Ascending aorta (tissue), 2 donors: ENCODE data around the gene HPDL. TPM values are rescaled to one million over a fixed set of nuclear protein-coding genes. Genes with fewer than 3 reads are reported as not detected.

Experiments
- DNase-seq, 2 donors: peaks; one replicate each; pipeline ENCODE4 v3.0.0-alpha.2; 2019; ENCODE audit warnings: low spot score in 2 of 2
- H3K27ac ChIP-seq, 2 donors: fragments of 200-600 bp; sonication (generic); one replicate each; pipeline ENCODE4 v1.5.1; 2016 to 2017; ENCODE audit warnings: mild to moderate bottlenecking in 1 of 2
- H3K27me3 ChIP-seq: fragments of 200-600 bp; sonication (generic); one replicate; pipeline ENCODE4 v1.5.1; 2017
- H3K36me3 ChIP-seq, 2 donors: fragments of 200-600 bp; sonication (generic); one replicate each; pipeline ENCODE4 v1.5.1; 2016
- H3K4me1 ChIP-seq, 2 donors: fragments of 200-600 bp; sonication (generic); one replicate each; pipeline ENCODE4 v1.5.1; 2016 to 2017; ENCODE audit warnings: mild to moderate bottlenecking in 1 of 2
- H3K4me3 ChIP-seq, 2 donors: fragments of 200-600 bp; sonication (generic); one replicate each; pipeline ENCODE4 v1.5.1; 2016 to 2017; ENCODE audit warnings: mild to moderate bottlenecking in 1 of 2
- H3K9me3 ChIP-seq, 2 donors: fragments of 200-600 bp; sonication (generic); one replicate each; pipeline ENCODE4 v1.5.1; 2016
- intact Hi-C: fragments of 100-400 bp; cut with DNase I; formaldehyde crosslinking; loops from one replicate; pipeline ENCODE4 v1.15.1; 2023
- total RNA-seq: library from RNA; depleted of rRNA; stranded (reverse); fragments of >200 nt; gene quantifications from one replicate; pipeline ENCODE4 v1.1.0, GENCODE V29; 2016
- TF ChIP-seq, protein P1 (sequence below), 3 experiments: fragments of 200-600 bp in 2 of 3; fragments of 450-650 bp in 1 of 3; sonication (generic) in 2 of 3; IDR thresholded peaks; one replicate each; pipeline ENCODE4 v1.5.1; 2016 to 2019; ENCODE audit warnings: antibody characterized with exemption in 3 of 3, mild to moderate bottlenecking in 1 of 3, moderate library complexity in 1 of 3

HPDL gene
- total RNA-seq, 1 donor from 2014 or later, result not detected

DNA sequence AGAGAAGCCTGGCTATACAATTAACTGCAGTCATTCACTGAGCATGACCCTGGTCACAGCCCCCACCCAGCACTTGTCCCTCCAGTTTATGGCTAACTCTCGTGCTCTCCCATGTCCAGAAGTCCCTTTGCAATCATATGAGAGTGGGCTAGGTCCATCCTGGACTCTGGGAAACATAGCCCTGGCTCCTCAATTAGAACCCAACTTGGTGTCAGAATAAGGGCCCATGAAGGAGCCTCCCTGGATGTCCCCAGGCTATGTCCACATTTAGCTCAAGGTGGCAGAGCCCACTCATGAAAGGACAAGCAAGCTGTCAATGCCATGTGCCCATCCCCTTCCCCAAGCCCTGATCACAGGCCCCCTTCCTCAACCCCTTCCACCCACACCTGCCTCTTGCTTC is 27.4 kb upstream of the HPDL start:
- Histone ChIP-seq H3K36me3 (no peaks in the 10 kb centered on the region), H3K9me3 (no peaks in the 10 kb centered on the region), H3K4me3 (no peak overlapping the region), H3K4me1 (peaks cover 0 to under 1% of the 10 kb centered on the region in 2 donors), H3K27ac (no peak overlapping the region), H3K27me3 (no peaks in the 10 kb centered on the region)
- intact Hi-C loops, result no loop called here
- TF ChIP-seq, protein P1, sequence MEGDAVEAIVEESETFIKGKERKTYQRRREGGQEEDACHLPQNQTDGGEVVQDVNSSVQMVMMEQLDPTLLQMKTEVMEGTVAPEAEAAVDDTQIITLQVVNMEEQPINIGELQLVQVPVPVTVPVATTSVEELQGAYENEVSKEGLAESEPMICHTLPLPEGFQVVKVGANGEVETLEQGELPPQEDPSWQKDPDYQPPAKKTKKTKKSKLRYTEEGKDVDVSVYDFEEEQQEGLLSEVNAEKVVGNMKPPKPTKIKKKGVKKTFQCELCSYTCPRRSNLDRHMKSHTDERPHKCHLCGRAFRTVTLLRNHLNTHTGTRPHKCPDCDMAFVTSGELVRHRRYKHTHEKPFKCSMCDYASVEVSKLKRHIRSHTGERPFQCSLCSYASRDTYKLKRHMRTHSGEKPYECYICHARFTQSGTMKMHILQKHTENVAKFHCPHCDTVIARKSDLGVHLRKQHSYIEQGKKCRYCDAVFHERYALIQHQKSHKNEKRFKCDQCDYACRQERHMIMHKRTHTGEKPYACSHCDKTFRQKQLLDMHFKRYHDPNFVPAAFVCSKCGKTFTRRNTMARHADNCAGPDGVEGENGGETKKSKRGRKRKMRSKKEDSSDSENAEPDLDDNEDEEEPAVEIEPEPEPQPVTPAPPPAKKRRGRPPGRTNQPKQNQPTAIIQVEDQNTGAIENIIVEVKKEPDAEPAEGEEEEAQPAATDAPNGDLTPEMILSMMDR (IDR thresholded peaks at IDR 0.05), result no peak
- no peak for DNase-seq

DNA sequence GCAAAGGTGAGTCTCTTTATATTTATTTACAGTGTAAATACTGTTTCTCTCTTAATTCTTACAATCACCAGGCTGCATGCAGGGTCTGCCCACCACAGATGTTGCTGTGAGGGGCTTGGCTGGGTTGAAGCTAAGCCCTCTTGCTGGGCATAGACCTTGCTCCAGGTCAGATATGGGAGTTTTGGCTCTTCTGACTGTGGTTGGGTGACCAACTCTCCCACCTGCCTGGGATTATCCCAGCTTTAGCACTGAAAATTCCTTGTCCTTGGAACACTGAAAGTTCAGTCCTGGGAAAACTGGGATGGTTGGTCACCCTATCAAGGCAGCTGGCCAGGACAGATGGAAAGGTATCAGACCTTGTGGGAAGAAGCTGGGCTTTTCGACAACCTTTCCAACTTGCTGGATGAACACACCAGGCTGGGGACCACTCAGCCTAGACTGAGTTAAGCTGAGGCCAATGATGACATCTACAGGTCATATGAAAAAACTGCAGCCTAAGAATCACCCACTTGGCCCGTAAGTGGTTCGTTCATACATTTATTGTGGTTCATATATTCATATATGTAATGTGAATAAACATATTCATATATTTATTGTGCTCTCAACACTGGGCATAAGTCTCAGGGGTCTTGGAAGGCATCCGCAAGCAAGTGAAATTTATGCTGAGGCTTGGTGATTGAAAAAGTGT is 26.6 kb upstream of the HPDL start:
- Histone ChIP-seq H3K36me3 (no peaks in the 10 kb centered on the region), H3K4me1 (peaks cover 0 to 3% of the 10 kb centered on the region in 2 donors), H3K27ac (no peak overlapping the region), H3K9me3 (no peaks in the 10 kb centered on the region), H3K4me3 (no peak overlapping the region), H3K27me3 (no peaks in the 10 kb centered on the region)
- TF ChIP-seq, protein P1 (IDR thresholded peaks at IDR 0.05), result peak; percentile 65 to 85 (median 78)
- peak in 1 of 2 donors; percentile 49 for DNase-seq
- intact Hi-C loops, result loop anchor here (1.0 to 5.0 kb wide), 7 partner anchors 93 to 668 kb away; partner anchors contain the start of genes GPBP1L1, RNU5D-1, RPS8 and TMEM69

DNA sequence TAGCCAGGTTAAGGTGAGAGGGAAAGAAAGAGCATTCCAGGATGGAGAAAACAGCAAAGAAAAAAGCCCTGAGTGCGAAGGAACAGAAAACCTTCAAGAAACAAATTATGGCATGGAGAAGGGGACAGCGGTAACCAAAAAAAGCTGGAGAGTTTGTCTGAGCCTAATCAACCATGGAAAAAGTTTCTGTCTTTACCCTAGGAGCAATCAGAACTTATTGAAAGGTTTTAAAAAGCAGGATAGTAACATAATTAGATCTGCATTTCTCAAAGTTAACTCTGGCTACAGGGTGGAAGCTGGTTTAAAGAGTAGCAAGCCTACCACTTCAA is 26.1 kb upstream of the HPDL start:
- no peak for DNase-seq
- Histone ChIP-seq H3K4me3 (no peak overlapping the region), H3K36me3 (no peaks in the 10 kb centered on the region), H3K9me3 (no peaks in the 10 kb centered on the region), H3K27ac (no peak overlapping the region), H3K4me1 (peaks cover 0 to 3% of the 10 kb centered on the region in 2 donors), H3K27me3 (no peaks in the 10 kb centered on the region)
- TF ChIP-seq, protein P1 (IDR thresholded peaks at IDR 0.05), result no peak
- intact Hi-C loops, result loop anchor here (1.0 to 5.0 kb wide), 7 partner anchors 93 to 668 kb away; partner anchors contain the start of genes GPBP1L1, RNU5D-1, RPS8 and TMEM69

DNA sequence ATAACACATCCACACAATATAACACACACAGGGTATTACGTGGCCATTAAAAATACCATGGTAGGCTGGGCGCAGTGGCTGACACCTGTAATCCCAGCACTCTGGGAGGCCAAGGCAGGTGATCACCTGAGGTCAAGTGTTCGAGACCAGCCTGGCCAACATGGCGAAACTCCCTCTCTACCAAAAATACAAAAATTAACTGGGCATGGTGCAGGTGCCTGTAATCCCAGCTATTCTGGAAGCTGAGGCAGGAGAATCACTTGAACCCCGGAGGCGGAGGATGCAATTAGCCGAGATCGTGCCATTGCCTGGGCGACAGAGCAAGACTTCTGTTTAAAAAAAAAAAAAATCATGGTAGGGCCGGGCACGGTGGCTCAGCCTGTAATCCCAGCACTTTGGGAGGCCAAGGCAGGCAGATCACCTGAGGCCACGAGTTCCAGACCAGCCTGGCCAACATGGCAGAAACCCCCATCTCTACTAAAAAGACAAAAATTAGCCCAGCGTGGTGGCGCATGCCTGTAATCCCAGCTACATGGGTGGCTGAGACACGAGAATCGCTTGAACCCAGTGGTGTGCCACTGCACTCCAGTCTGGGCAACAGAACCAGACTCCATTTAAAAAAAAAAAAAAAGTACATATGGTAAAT is 24.1 kb upstream of the HPDL start:
- Histone ChIP-seq H3K36me3 (no peaks in the 10 kb centered on the region), H3K27me3 (no peaks in the 10 kb centered on the region), H3K4me3 (peak overlapping the region; percentile 69 to 80), H3K9me3 (no peaks in the 10 kb centered on the region), H3K27ac (peak overlapping the region; percentile 82 to 88), H3K4me1 (peaks cover 0 to 3% of the 10 kb centered on the region in 2 donors)
- intact Hi-C loops, result loop anchor here (1.0 to 5.0 kb wide), 9 partner anchors 38 to 670 kb away; partner anchors contain the start of genes GPBP1L1, MUTYH, RNU5D-1 and RPS8
- TF ChIP-seq, protein P1 (IDR thresholded peaks at IDR 0.05), result no peak
- DNase-seq, result peak in 1 of 2 donors; percentile 34

DNA sequence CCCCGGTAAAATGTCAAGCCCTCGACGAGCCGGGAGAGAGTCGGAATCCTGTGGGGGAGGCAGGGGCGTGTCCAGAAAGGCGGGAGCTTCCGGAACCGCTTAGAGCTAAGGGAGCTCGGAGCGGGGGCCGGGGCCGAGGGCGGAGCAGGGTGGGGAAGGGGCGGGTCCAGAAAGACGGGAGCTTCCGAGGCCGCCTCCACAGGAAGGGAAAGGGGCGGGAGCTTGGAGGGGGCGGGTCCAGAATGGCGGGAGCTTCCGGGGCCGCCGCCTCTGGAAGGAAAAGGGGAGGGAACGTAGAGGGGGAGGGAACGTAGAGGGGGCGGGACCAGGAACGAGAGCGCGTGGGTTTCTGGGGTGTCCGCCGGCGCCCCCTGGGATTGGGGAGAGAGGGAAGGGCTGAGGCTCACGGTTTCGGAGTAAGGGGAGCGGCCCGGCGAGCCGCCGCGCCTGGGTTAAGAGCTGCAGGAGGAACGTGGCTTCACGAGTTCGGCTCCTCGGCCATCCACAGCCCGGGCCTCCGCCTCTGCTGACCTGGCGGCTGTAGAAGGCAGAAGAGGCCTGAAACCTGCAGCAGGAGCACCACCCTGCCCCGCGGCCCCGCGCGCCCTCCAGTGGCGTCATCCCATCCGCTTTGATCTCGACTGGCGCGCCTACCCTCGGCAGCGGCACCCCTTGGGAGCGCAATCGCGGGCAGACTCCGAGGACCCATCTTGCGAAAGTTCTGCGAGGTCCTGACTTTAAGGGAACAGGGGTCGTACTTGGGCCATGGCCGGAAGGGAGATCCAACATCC is 23.0 kb upstream of the HPDL start:
- Histone ChIP-seq H3K4me1 (peaks cover 0 to 3% of the 10 kb centered on the region in 2 donors), H3K27ac (peak overlapping the region; percentile 82 to 88), H3K4me3 (peak overlapping the region; percentile 69 to 80), H3K27me3 (no peaks in the 10 kb centered on the region), H3K9me3 (no peaks in the 10 kb centered on the region), H3K36me3 (no peaks in the 10 kb centered on the region)
- peak; percentile 89 to 99 for DNase-seq
- intact Hi-C loops, result loop anchor here (1.0 to 5.0 kb wide), 9 partner anchors 37 to 671 kb away; partner anchors contain the start of genes GPBP1L1, MUTYH, RNU5D-1 and RPS8
- TF ChIP-seq, protein P1 (IDR thresholded peaks at IDR 0.05), result peak; percentile 52 to 77 (median 65)
